ENCODE measurements around the gene LYL1. TPM values are rescaled to one million over a fixed set of nuclear protein-coding genes. Genes with fewer than 3 reads are reported as not detected.

LYL1 gene
- total and polyA plus RNA-seq, 2 of the 4 experiments (the other 2 are of a cell fraction) = 0.36 to 0.39 TPM

- Histone ChIP-seq H3K9me1 (ENCODE audit: insufficient read depth, low read length) (peaks cover 30% of the 10 kb centered on the region), H3K4me2 (ENCODE audit: low read depth, low read length) (no peak overlapping the region), H3K4ac (ENCODE audit: low read depth, low read length) (no peak overlapping the region), H3K36me3 (ENCODE audit: control insufficient read depth, insufficient read depth, low read length) (peaks cover 19% of the 10 kb centered on the region), H2BK20ac (ENCODE audit: low read depth, low read length) (no peak overlapping the region), H2AFZ (replicated peaks; ENCODE audit: low read length, poor library complexity) (no peak overlapping the region), H3K9ac (ENCODE audit: low read depth, low read length) (no peak overlapping the region), H2AK9ac (replicated peaks; ENCODE audit: low read depth, low read length, poor library complexity) (peak overlapping the region; percentile 4), H2BK5ac (ENCODE audit: low read depth, low read length, poor library complexity, severe bottlenecking) (peak overlapping the region; percentile 22), H3K56ac (ENCODE audit: extremely low read depth, insufficient read depth, low read length) (no peak overlapping the region), H2AK5ac (ENCODE audit: low read depth, low read length) (peak overlapping the region; percentile 6; the same call in 1 of the 2 replicates), H3K14ac (replicated peaks; ENCODE audit: low read depth, low read length) (no peak overlapping the region), H3K18ac (ENCODE audit: low read depth, low read length) (no peak overlapping the region), H3K4me1 (ENCODE audit: control insufficient read depth, insufficient read depth, low read length) (peaks cover 22% of the 10 kb centered on the region), H3K4me3 (ENCODE audit: insufficient read depth, low read depth, low read length) (no peak overlapping the region), H3K23ac (ENCODE audit: low read depth, low read length) (no peak overlapping the region), H4K91ac (ENCODE audit: insufficient read depth, low read depth, low read length) (no peak overlapping the region), H2BK120ac (ENCODE audit: low read depth, low read length) (no peak overlapping the region), H2BK15ac (ENCODE audit: low read depth, low read length) (no peak overlapping the region), H3K27ac (ENCODE audit: insufficient read depth, low read length) (peak overlapping the region; percentile 60), H4K8ac (ENCODE audit: low read depth in 2 of 2, low read length in 2 of 2) (no peak overlapping the region), H3K27me3 (ENCODE audit: control insufficient read depth, insufficient read depth, low read length) (no peaks in the 10 kb centered on the region), H3K9me3 (ENCODE audit: control insufficient read depth, insufficient read depth, low read length) (no peaks in the 10 kb centered on the region), H3K79me1 (ENCODE audit: low read depth in 1 of 2, low read length in 2 of 2) (peaks cover 5 to 80% of the 10 kb centered on the region in 2 experiments; a peak in 3 of 4 replicates), H4K20me1 (ENCODE audit: insufficient read depth, low read length) (peaks cover 72% of the 10 kb centered on the region), H4K5ac (ENCODE audit: low read depth, low read length) (no peak overlapping the region; the same call in 1 of the 2 replicates)
- DNase-seq (no peak), ATAC-seq (ENCODE audit: low read depth) (no peak)
- in situ Hi-C loops (cut with MboI; ENCODE audit: low sequenced_read_pairs) = no loop called here
- WGBS, 2 experiments (ENCODE audit: extremely low coverage in 2 of 2, insufficient read length in 1 of 2) = 93% methylated on average over 5 of the region's 18 CpGs; no CpG with 5 or more reads in 1 of the 2 experiments
- dilution Hi-C loops (cut with HindIII; ENCODE audit: low sequenced_read_pairs, unreplicated experiment) = no loop called here
- intact Hi-C loops (cut with micrococcal nuclease) = no loop called here
- CTCF ChIA-PET = interaction anchor here (1.0 kb wide), 1 partner anchor 156 kb away, joined by 3 read pairs; no protein-coding TSS in a partner anchor
- TF ChIP-seq SMC3 (IDR thresholded peaks at IDR 0.05; ENCODE audit: low read depth, low read length) (no peak), NFE2L2 (IDR thresholded peaks at IDR 0.05; ENCODE audit: low read depth, low read length) (no peak), RAD21 (IDR thresholded peaks at IDR 0.05; ENCODE audit: low read length) (no peak), CTCF (conservative IDR thresholded peaks at IDR 0.05; ENCODE audit: low read depth, low read length) (no peak), POLR2A (IDR thresholded peaks at IDR 0.05; ENCODE audit: low read depth, low read length) (no peak), MXI1 (IDR thresholded peaks at IDR 0.05; ENCODE audit: borderline replicate concordance, low read depth, low read length) (no peak), USF2 (IDR thresholded peaks at IDR 0.05; ENCODE audit: low read depth, low read length) (no peak), RFX5 (IDR thresholded peaks at IDR 0.05; ENCODE audit: low read depth, low read length) (no peak), RCOR1 (IDR thresholded peaks at IDR 0.05; ENCODE audit: insufficient replicate concordance, low read length) (no peak)
- POLR2A ChIA-PET (ENCODE audit: unreplicated experiment) = no interaction called here
- no TSS peak for BruUV-seq (replicated peaks)
These were observed 19.1 kb upstream of the LYL1 start for GRCh38 chr19:13121551-13122274.
